SK-N-SH (cell line): Measurements from ENCODE around the gene ABHD12.

Source experiments
- CHD2 ChIP-seq: fragments of 150-350 bp; IDR thresholded peaks from 2 replicates; pipeline ENCODE4 v1.6.1; 2018; ENCODE audit warnings: low read length; ENCODE audit not compliant: partially characterized antibody
- CTCF ChIP-seq: fragments of 200-600 bp; sonication (generic); IDR thresholded peaks from 2 replicates; pipeline ENCODE4 v1.6.1; 2017; ENCODE audit warnings: antibody characterized with exemption, mild to moderate bottlenecking, moderate library complexity
- EZH2phosphoT487 ChIP-seq: fragments of 200-600 bp; sonication (generic); IDR thresholded peaks from 2 replicates; pipeline ENCODE4 v1.6.1; 2017; ENCODE audit warnings: low read depth, mixed run types, mild to moderate bottlenecking, antibody characterized with exemption, moderate library complexity, borderline replicate concordance
- MAX ChIP-seq: IDR thresholded peaks from 2 replicates; pipeline ENCODE4 v1.4.0; 2012; ENCODE audit warnings: low read depth
- POLR2AphosphoS5 ChIP-seq: IDR thresholded peaks from 2 replicates; pipeline ENCODE4 v1.6.1; 2012; ENCODE audit warnings: low read depth, low read length
- USF1 ChIP-seq: IDR thresholded peaks from 2 replicates; pipeline ENCODE4 v1.4.0; 2012; ENCODE audit warnings: low read depth, borderline replicate concordance
- TF ChIP-seq, protein P1 (sequence below): IDR thresholded peaks from 2 replicates; pipeline ENCODE4 v1.6.1; 2012; ENCODE audit warnings: mild to moderate bottlenecking, low read depth, low read length, moderate library complexity

DNA sequence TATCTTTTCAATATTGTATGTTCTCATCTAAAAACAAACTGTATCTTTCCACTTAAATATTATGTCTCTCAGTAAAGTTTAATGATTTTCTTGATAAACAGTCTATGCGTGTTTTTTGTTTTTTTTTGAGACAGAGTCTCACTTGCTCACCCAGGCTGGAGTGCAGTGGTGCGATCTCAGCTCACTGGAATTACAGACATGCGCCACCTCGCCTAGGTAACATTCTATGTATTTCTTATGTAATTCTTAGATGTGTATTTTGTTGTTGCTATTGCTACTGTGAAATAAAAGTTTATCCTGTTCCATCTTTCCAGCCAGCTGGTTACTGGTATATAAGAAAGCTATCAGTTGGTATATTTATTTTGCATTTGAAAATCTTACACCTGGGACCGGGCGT lies 29.4 kb downstream of the ABHD12 start:
- TF ChIP-seq EZH2phosphoT487 (no peak), POLR2AphosphoS5 (no peak), MAX (no peak), CTCF (no peak), CHD2 (no peak), USF1 (no peak)
- TF ChIP-seq, protein P1, sequence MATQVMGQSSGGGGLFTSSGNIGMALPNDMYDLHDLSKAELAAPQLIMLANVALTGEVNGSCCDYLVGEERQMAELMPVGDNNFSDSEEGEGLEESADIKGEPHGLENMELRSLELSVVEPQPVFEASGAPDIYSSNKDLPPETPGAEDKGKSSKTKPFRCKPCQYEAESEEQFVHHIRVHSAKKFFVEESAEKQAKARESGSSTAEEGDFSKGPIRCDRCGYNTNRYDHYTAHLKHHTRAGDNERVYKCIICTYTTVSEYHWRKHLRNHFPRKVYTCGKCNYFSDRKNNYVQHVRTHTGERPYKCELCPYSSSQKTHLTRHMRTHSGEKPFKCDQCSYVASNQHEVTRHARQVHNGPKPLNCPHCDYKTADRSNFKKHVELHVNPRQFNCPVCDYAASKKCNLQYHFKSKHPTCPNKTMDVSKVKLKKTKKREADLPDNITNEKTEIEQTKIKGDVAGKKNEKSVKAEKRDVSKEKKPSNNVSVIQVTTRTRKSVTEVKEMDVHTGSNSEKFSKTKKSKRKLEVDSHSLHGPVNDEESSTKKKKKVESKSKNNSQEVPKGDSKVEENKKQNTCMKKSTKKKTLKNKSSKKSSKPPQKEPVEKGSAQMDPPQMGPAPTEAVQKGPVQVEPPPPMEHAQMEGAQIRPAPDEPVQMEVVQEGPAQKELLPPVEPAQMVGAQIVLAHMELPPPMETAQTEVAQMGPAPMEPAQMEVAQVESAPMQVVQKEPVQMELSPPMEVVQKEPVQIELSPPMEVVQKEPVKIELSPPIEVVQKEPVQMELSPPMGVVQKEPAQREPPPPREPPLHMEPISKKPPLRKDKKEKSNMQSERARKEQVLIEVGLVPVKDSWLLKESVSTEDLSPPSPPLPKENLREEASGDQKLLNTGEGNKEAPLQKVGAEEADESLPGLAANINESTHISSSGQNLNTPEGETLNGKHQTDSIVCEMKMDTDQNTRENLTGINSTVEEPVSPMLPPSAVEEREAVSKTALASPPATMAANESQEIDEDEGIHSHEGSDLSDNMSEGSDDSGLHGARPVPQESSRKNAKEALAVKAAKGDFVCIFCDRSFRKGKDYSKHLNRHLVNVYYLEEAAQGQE = no peak
